Body of pancreas (tissue), 4 donors: Measurements from ENCODE around the gene SNRK. TPM values are rescaled to one million over a fixed set of nuclear protein-coding genes. Genes with fewer than 3 reads are reported as not detected.

Source experiments
- ATAC-seq: fragments of 150-250 bp; one replicate; pipeline ENCODE4 v1.9.1; 2016
- DNase-seq, 4 donors: peaks; one replicate each; pipeline ENCODE4 v3.0.0-alpha.2; 2019
- H3K27ac ChIP-seq, 4 donors: fragments of 200-600 bp; sonication (generic); 1 replicate in 3 of 4; 2 replicates in 1 of 4; pipeline versions ENCODE4 v1.5.1 to v1.6.1; 2016 to 2019; ENCODE audit warnings: mild to moderate bottlenecking in 1 of 4, mixed read lengths in 1 of 4, moderate library complexity in 1 of 4
- H3K27me3 ChIP-seq, 2 donors: fragments of 200-600 bp; sonication (generic); one replicate each; pipeline ENCODE4 v1.6.0; 2016; ENCODE audit warnings: mild to moderate bottlenecking in 1 of 2
- H3K36me3 ChIP-seq, 2 donors: fragments of 200-600 bp; sonication (generic); replicated peaks in 1 of 2; 2 replicates each; pipeline ENCODE4 v1.5.1; 2016; ENCODE audit warnings: low read depth in 2 of 2; ENCODE audit not compliant: insufficient read depth in 1 of 2
- H3K4me1 ChIP-seq: fragments of 200-600 bp; sonication (generic); one replicate; pipeline ENCODE4 v1.6.0; 2016
- H3K4me3 ChIP-seq, 2 donors: fragments of 200-600 bp; sonication (generic); 1 replicate in 1 of 2; 2 replicates in 1 of 2; pipeline ENCODE4 v1.5.1; 2016 to 2019
- H3K9me3 ChIP-seq, 3 donors: fragments of 200-600 bp; sonication (generic); 1 replicate in 2 of 3; 2 replicates in 1 of 3; pipeline ENCODE4 v1.5.1; 2016
- CTCF ChIP-seq, 7 experiments: fragments of 450-650 bp in 4 of 7; fragments of 200-600 bp in 3 of 7; sonication (generic) in 3 of 7; IDR thresholded peaks; one replicate each; pipeline ENCODE4 v1.5.1; 2016 to 2019; ENCODE audit warnings: antibody characterized with exemption in 7 of 7
- POLR2A ChIP-seq, 3 donors: fragments of 450-650 bp; IDR thresholded peaks; one replicate each; pipeline ENCODE4 v1.6.1; 2016; ENCODE audit warnings: antibody characterized with exemption in 3 of 3, mild to moderate bottlenecking in 2 of 3
- WGBS, 2 donors: methylation state at CpG; one replicate each; pipeline ENCODE4 v1.1.5; 2017; 5-methylcytosine and 5-hydroxymethylcytosine counted together
- intact Hi-C: fragments of 100-400 bp; cut with DNase I; formaldehyde crosslinking; loops from one replicate; pipeline ENCODE4 v1.15.1; 2023
- total RNA-seq, 2 donors: library from RNA; depleted of rRNA; stranded (reverse); fragments of >200 nt; gene quantifications; one replicate each; pipeline ENCODE4 v1.1.0, GENCODE V29; 2016

The SNRK gene
- total RNA-seq, 2 donors from 2014 or later = 22.4 to 25.7 TPM

- intact Hi-C loops = no loop called here
- no peaks in the 10 kb centered on the region for H3K9me3 ChIP-seq
- WGBS, 2 donors = 33 to 34% methylated on average over 4 of the region's 4 CpGs
- no peak overlapping the region for H3K4me3 ChIP-seq
- peaks cover 73% of the 10 kb centered on the region for H3K4me1 ChIP-seq
- H3K36me3 ChIP-seq = no peaks in the 10 kb centered on the region
- DNase-seq (no peak), ATAC-seq (no peak)
- no peaks in the 10 kb centered on the region for H3K27me3 ChIP-seq
- H3K27ac ChIP-seq = peak overlapping the region in 3 of 4 donors; percentile 20 to 94 (median 28)
- no peak for TF ChIP-seq CTCF (IDR thresholded peaks at IDR 0.05)
- TF ChIP-seq POLR2A (IDR thresholded peaks at IDR 0.05) = no peak
Observed at GRCh38 chr3:43290956-43291355, 4.6 kb downstream of the SNRK start.

- H3K4me1 ChIP-seq = peaks cover 77% of the 10 kb centered on the region
- TF ChIP-seq CTCF (IDR thresholded peaks at IDR 0.05) = no peak
- no peak for TF ChIP-seq POLR2A (IDR thresholded peaks at IDR 0.05)
- intact Hi-C loops = no loop called here
- no peak overlapping the region for H3K4me3 ChIP-seq
- WGBS, 2 donors = 90 to 100% methylated on average over 1 of the region's 1 CpG
- peak overlapping the region in 3 of 4 donors; percentile 20 to 94 (median 28) for H3K27ac ChIP-seq
- H3K9me3 ChIP-seq = no peaks in the 10 kb centered on the region
- no peak for ATAC-seq
- no peaks in the 10 kb centered on the region for H3K36me3 ChIP-seq
- no peaks in the 10 kb centered on the region for H3K27me3 ChIP-seq
- no peak for DNase-seq
Observed at GRCh38 chr3:43291546-43291945, 5.2 kb downstream of the SNRK start.

GRCh38 chr3:43294975-43295374 is 8.6 kb downstream of the SNRK start:
- Histone ChIP-seq H3K9me3 (no peaks in the 10 kb centered on the region), H3K27ac (peak overlapping the region in 1 of 4 donors; percentile 65), H3K4me1 (peaks cover 94% of the 10 kb centered on the region), H3K27me3 (no peaks in the 10 kb centered on the region), H3K36me3 (no peaks in the 10 kb centered on the region), H3K4me3 (no peak overlapping the region)
- TF ChIP-seq CTCF (IDR thresholded peaks at IDR 0.05) = no peak
- no peak for TF ChIP-seq POLR2A (IDR thresholded peaks at IDR 0.05)
- WGBS, 2 donors = 7 to 12% methylated on average over 1 of the region's 1 CpG
- DNase-seq (no peak), ATAC-seq (no peak)
- intact Hi-C loops = no loop called here

DNA sequence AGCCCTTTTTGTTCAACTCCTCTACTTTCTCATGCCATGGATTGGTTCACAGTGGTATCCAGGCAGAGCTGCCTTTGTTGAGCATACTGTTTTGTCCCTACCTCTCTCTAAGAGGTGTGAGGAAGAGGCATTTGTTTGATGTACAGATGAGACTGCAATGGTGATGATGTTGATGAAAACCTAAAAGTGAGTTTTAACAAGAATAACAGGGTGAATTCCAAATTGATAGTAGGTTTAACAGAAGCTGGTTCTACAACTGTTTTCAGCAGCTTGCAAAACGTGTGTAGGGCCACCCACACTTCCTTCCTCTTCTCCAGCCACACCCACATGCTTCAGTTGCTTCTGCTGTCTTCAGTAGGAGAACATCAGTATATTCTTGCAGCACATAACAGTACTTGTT is 10.2 kb downstream of the SNRK start:
- ATAC-seq (no peak), DNase-seq (peak in 1 of 4 donors; percentile 38)
- no peaks in the 10 kb centered on the region for H3K36me3 ChIP-seq
- intact Hi-C loops = no loop called here
- WGBS, 2 donors = 0 to 3% methylated on average over 1 of the region's 1 CpG
- H3K4me1 ChIP-seq = peaks cover 88% of the 10 kb centered on the region
- no peaks in the 10 kb centered on the region for H3K9me3 ChIP-seq
- no peaks in the 10 kb centered on the region for H3K27me3 ChIP-seq
- no peak overlapping the region for H3K4me3 ChIP-seq
- no peak for TF ChIP-seq CTCF (IDR thresholded peaks at IDR 0.05)
- TF ChIP-seq POLR2A (IDR thresholded peaks at IDR 0.05) = no peak
- H3K27ac ChIP-seq = no peak overlapping the region

GRCh38 chr3:43298292-43298691 is 12.0 kb downstream of the SNRK start:
- WGBS, 2 donors = 35 to 37% methylated on average over 2 of the region's 2 CpGs
- ATAC-seq = peak; percentile 53
- H3K36me3 ChIP-seq = no peaks in the 10 kb centered on the region
- peaks cover 87% of the 10 kb centered on the region for H3K4me1 ChIP-seq
- no peak overlapping the region for H3K4me3 ChIP-seq
- DNase-seq = peak; percentile 34 to 62 (median 50)
- no peaks in the 10 kb centered on the region for H3K27me3 ChIP-seq
- peak overlapping the region in 3 of 4 donors; percentile 31 to 60 (median 44) for H3K27ac ChIP-seq
- no peaks in the 10 kb centered on the region for H3K9me3 ChIP-seq
- TF ChIP-seq CTCF (IDR thresholded peaks at IDR 0.05) (no peak), POLR2A (IDR thresholded peaks at IDR 0.05) (no peak)
- intact Hi-C loops = no loop called here
